Measurements from ENCODE around the gene ADAMTS7. TPM values are rescaled to one million over a fixed set of nuclear protein-coding genes. Genes with fewer than 3 reads are reported as not detected.

Gene ADAMTS7
- total and polyA plus RNA-seq, 2 donors (not counting 1 experiment from before 2014, with no cell fraction given): 7.9 TPM

DNA sequence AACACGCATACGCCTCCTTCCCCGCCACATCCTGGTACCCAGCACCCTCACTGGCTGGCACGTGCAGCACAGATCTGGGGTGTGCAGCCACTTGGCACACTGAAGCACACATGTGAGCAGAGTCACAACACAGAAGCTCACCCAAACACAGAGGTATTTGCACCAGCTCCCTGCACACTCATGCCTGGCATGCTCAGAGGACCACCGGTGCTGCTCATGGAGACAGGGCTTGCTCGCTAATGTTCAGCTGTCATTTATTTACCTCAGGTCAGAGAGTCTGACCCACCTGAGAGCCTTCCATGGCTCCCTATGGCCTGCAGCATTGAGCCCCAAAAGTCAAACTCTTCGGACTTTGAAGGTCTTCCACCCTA is 70.4 kb downstream of the ADAMTS7 start:
- no peak for DNase-seq (ENCODE audit: low read depth in 2 of 2)
- TF ChIP-seq EZH2 (IDR thresholded peaks at IDR 0.05; ENCODE audit: low read length, missing control alignments) (no peak), CTCF (conservative IDR thresholded peaks at IDR 0.05 in 1 of 2, IDR thresholded peaks at IDR 0.05 in 1 of 2; ENCODE audit: low read depth in 1 of 2, low read length in 2 of 2) (no peak)
- Histone ChIP-seq H3K9me3 (ENCODE audit: control insufficient read depth, insufficient read depth, low read depth, low read length) (no peaks in the 10 kb centered on the region), H4K20me1 (ENCODE audit: control insufficient read depth, extremely low read depth, insufficient read depth, low read length) (no peaks in the 10 kb centered on the region), H3K4me3 (replicated peaks in 1 of 4; ENCODE audit: control extremely low read depth in 1 of 4, insufficient read depth in 1 of 4, low read depth in 3 of 4, low read length in 4 of 4) (no peak overlapping the region), H3K27me3 (ENCODE audit: control insufficient read depth, insufficient read depth, low read length) (no peaks in the 10 kb centered on the region), H3K36me3 (ENCODE audit: control insufficient read depth, insufficient read depth, low read length) (no peaks in the 10 kb centered on the region), H3K9ac (ENCODE audit: insufficient read depth, low read length) (no peak overlapping the region), H3K27ac (ENCODE audit: insufficient read depth, low read length) (no peak overlapping the region), H3K4me1 (ENCODE audit: control insufficient read depth, extremely low read depth, insufficient read depth, low read length) (no peaks in the 10 kb centered on the region), H3K79me2 (ENCODE audit: control insufficient read depth, insufficient read depth, low read length) (no peaks in the 10 kb centered on the region), H3K4me2 (ENCODE audit: extremely low read depth, insufficient read depth, low read length) (no peak overlapping the region), H2AFZ (ENCODE audit: low read length) (no peak overlapping the region)

- no peak overlapping the region for H2AFZ ChIP-seq (ENCODE audit: low read length)
Observed at GRCh38 chr15:78739996-78740903, 71.0 kb downstream of the ADAMTS7 start.

More at GRCh38 chr15:78739996-78740903, 71.0 kb downstream of the ADAMTS7 start:
- Histone ChIP-seq H3K4me2 (ENCODE audit: extremely low read depth, insufficient read depth, low read length) (no peak overlapping the region), H4K20me1 (ENCODE audit: control insufficient read depth, extremely low read depth, insufficient read depth, low read length) (no peaks in the 10 kb centered on the region), H3K27me3 (ENCODE audit: control insufficient read depth, insufficient read depth, low read length) (no peaks in the 10 kb centered on the region), H3K79me2 (ENCODE audit: control insufficient read depth, insufficient read depth, low read length) (no peaks in the 10 kb centered on the region), H3K36me3 (ENCODE audit: control insufficient read depth, insufficient read depth, low read length) (no peaks in the 10 kb centered on the region), H3K4me3 (replicated peaks in 1 of 4; ENCODE audit: control extremely low read depth in 1 of 4, insufficient read depth in 1 of 4, low read depth in 3 of 4, low read length in 4 of 4) (no peak overlapping the region), H3K4me1 (ENCODE audit: control insufficient read depth, extremely low read depth, insufficient read depth, low read length) (no peaks in the 10 kb centered on the region), H3K27ac (ENCODE audit: insufficient read depth, low read length) (no peak overlapping the region), H3K9ac (ENCODE audit: insufficient read depth, low read length) (no peak overlapping the region), H3K9me3 (ENCODE audit: control insufficient read depth, insufficient read depth, low read depth, low read length) (no peaks in the 10 kb centered on the region)
- TF ChIP-seq CTCF (conservative IDR thresholded peaks at IDR 0.05 in 1 of 2, IDR thresholded peaks at IDR 0.05 in 1 of 2; ENCODE audit: low read depth in 1 of 2, low read length in 2 of 2) (peak; percentile 19 to 41), EZH2 (IDR thresholded peaks at IDR 0.05; ENCODE audit: low read length, missing control alignments) (no peak)
- peak in 1 of 2 donors; percentile 17 for DNase-seq (ENCODE audit: low read depth in 2 of 2)

Data from fibroblast of lung (primary cell).